SK-N-SH treated with all-trans-retinoic acid at 6 μM for 48 hours (cell line): ENCODE measurements around the gene TUBB6.

Source experiments
- ATAC-seq: fragments of 200-7000 bp; cut with Tn5 transposase; 3 replicates; pipeline ENCODE4 v1.9.1; 2020; ENCODE audit warnings: mild to moderate bottlenecking, moderate library complexity
- ARNTL ChIP-seq: fragments of 450-650 bp; formaldehyde crosslinking; IDR thresholded peaks from 2 replicates; pipeline ENCODE4 v1.5.0; 2020; ENCODE audit warnings: low read depth, mild to moderate bottlenecking, moderate library complexity, borderline replicate concordance
- BACH2 ChIP-seq: fragments of 250-450 bp; sonication (Bioruptor Pico); IDR thresholded peaks from 2 replicates; pipeline ENCODE4 v1.9.0; 2021; ENCODE audit warnings: mild to moderate bottlenecking, borderline replicate concordance
- CREB5 ChIP-seq: fragments of 250-450 bp; sonication (Bioruptor Pico); IDR thresholded peaks from 2 replicates; pipeline ENCODE4 v1.5.1; 2020; ENCODE audit warnings: low read depth, mild to moderate bottlenecking, moderate library complexity
- CSDC2 ChIP-seq: fragments of 250-450 bp; sonication (Bioruptor Pico); IDR thresholded peaks from 2 replicates; pipeline ENCODE4 v1.5.0; 2020; ENCODE audit warnings: mild to moderate bottlenecking, moderate library complexity
- ESRRG ChIP-seq: fragments of 250-450 bp; sonication (Bioruptor Pico); IDR thresholded peaks from 2 replicates; pipeline ENCODE4 v1.6.1; 2021; ENCODE audit warnings: mild to moderate bottlenecking
- OSR1 ChIP-seq: fragments of 250-450 bp; sonication (Bioruptor Pico); IDR thresholded peaks from 2 replicates; pipeline ENCODE4 v1.8.0; 2022; ENCODE audit warnings: moderate library complexity, mild to moderate bottlenecking, inconsistent platforms
- PATZ1 ChIP-seq: fragments of 250-450 bp; sonication (Bioruptor Pico); IDR thresholded peaks from 2 replicates; pipeline ENCODE4 v1.8.0; 2020; ENCODE audit warnings: mild to moderate bottlenecking, moderate library complexity, borderline replicate concordance
- PPARA ChIP-seq: fragments of 250-450 bp; sonication (Bioruptor Pico); IDR thresholded peaks from 2 replicates; pipeline ENCODE4 v1.5.0; 2020; ENCODE audit warnings: mild to moderate bottlenecking, borderline replicate concordance
- RARB ChIP-seq: fragments of 250-450 bp; sonication (Bioruptor Pico); IDR thresholded peaks from 2 replicates; pipeline ENCODE4 v1.8.0; 2021; ENCODE audit warnings: mild to moderate bottlenecking, moderate library complexity
- SNAI2 ChIP-seq: fragments of 250-450 bp; sonication (Bioruptor Pico); IDR thresholded peaks from 2 replicates; pipeline ENCODE4 v1.5.0; 2020; ENCODE audit warnings: mild to moderate bottlenecking, moderate library complexity
- TCF4 ChIP-seq: fragments of 250-450 bp; sonication (Bioruptor Pico); IDR thresholded peaks from 2 replicates; pipeline ENCODE4 v1.8.0; 2021; ENCODE audit warnings: mild to moderate bottlenecking, moderate library complexity, borderline replicate concordance
- TOX ChIP-seq: fragments of 250-450 bp; sonication (Bioruptor Pico); IDR thresholded peaks from 2 replicates; pipeline ENCODE4 v1.8.0; 2021; ENCODE audit warnings: mild to moderate bottlenecking, moderate library complexity, borderline replicate concordance
- TSHZ2 ChIP-seq: fragments of 250-450 bp; sonication (Bioruptor Pico); IDR thresholded peaks from 2 replicates; pipeline ENCODE4 v1.5.0; 2020; ENCODE audit warnings: mild to moderate bottlenecking, moderate library complexity
- ZC3H10 ChIP-seq: fragments of 250-450 bp; sonication (Bioruptor Pico); IDR thresholded peaks from 2 replicates; pipeline ENCODE4 v1.5.1; 2021; ENCODE audit warnings: mild to moderate bottlenecking, moderate library complexity
- ZFP3 ChIP-seq: fragments of 250-450 bp; sonication (Bioruptor Pico); IDR thresholded peaks from 2 replicates; pipeline ENCODE4 v1.5.0; 2020; ENCODE audit warnings: mild to moderate bottlenecking, moderate library complexity
- ZFP30 ChIP-seq: fragments of 450-650 bp; formaldehyde crosslinking; IDR thresholded peaks from 2 replicates; pipeline ENCODE4 v1.5.0; 2022; ENCODE audit warnings: mild to moderate bottlenecking, moderate library complexity
- ZNF565 ChIP-seq: fragments of 450-650 bp; formaldehyde crosslinking; conservative IDR thresholded peaks from 2 replicates; pipeline ENCODE4 v1.5.0; 2020; ENCODE audit warnings: low read depth, mild to moderate bottlenecking, moderate library complexity
- ZNF70 ChIP-seq: fragments of 450-650 bp; formaldehyde crosslinking; IDR thresholded peaks from 2 replicates; pipeline ENCODE4 v1.5.0; 2020; ENCODE audit warnings: mild to moderate bottlenecking, moderate library complexity
- ZNF8 ChIP-seq: fragments of 450-650 bp; formaldehyde crosslinking; IDR thresholded peaks from 2 replicates; pipeline ENCODE4 v1.5.0; 2020; ENCODE audit warnings: mild to moderate bottlenecking, moderate library complexity

The TUBB6 gene

GRCh38 chr18:12326711-12327460 lies 18.8 kb downstream of the TUBB6 start:
- TF ChIP-seq ZFP3 (CRISPR knock-in tag) (no peak), PPARA (CRISPR knock-in tag) (no peak), PATZ1 (CRISPR knock-in tag) (no peak), ZC3H10 (no peak), ZNF70 (CRISPR knock-in tag) (no peak), SNAI2 (CRISPR knock-in tag) (no peak), CSDC2 (CRISPR knock-in tag) (no peak), TCF4 (CRISPR knock-in tag) (no peak), ZFP30 (CRISPR knock-in tag) (no peak), TSHZ2 (CRISPR knock-in tag) (no peak), ARNTL (no peak), ZNF8 (CRISPR knock-in tag) (no peak), BACH2 (CRISPR knock-in tag) (no peak), ESRRG (CRISPR knock-in tag) (no peak)
- peak; percentile 7; the same call in 2 of the 3 replicates for ATAC-seq

GRCh38 chr18:12327510-12328178 lies 19.6 kb downstream of the TUBB6 start:
- TF ChIP-seq CREB5 (CRISPR knock-in tag) (no peak), TOX (no peak), ZNF565 (CRISPR knock-in tag) (no peak), SNAI2 (CRISPR knock-in tag) (no peak), ZNF8 (CRISPR knock-in tag) (no peak), ZC3H10 (no peak), RARB (no peak), ZFP3 (CRISPR knock-in tag) (no peak), ZNF70 (CRISPR knock-in tag) (no peak), TSHZ2 (CRISPR knock-in tag) (no peak)
- ATAC-seq: peak; percentile 91

- peak; percentile 4 for ATAC-seq
- no peak for TF ChIP-seq CREB5 (CRISPR knock-in tag)
- TF ChIP-seq ZFP3 (CRISPR knock-in tag): no peak
- TF ChIP-seq BACH2 (CRISPR knock-in tag): no peak
- no peak for TF ChIP-seq TCF4 (CRISPR knock-in tag)
- TF ChIP-seq CSDC2 (CRISPR knock-in tag): no peak
- no peak for TF ChIP-seq ZC3H10
- no peak for TF ChIP-seq TOX
- no peak for TF ChIP-seq OSR1
- no peak for TF ChIP-seq ESRRG (CRISPR knock-in tag)
- no peak for TF ChIP-seq ZNF70 (CRISPR knock-in tag)
These were observed 20.3 kb downstream of the TUBB6 start for GRCh38 chr18:12328179-12328823.
